ENCODE results near the gene EML6.

DNA sequence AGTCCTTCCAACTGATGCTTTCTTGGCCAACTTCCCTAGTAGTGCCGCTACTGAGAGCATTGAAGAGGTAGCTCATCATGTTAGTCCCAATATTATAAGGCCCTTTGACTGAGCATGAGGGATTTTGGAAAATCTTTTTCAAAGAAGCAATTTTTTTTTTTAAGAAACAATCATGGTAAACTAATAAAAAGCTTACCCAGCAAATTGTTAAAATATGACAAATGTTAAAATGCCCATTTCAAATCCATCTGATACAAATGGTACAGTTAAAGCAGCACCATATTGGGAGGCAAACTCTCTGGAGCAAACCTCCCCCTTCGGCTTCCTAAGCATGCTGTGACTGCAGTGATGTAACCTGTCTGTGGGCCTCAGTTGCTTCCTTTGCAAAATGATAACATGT, 191.2 kb downstream of the EML6 start:
- TF ChIP-seq JUND (IDR thresholded peaks at IDR 0.05) (no peak), TAF1 (IDR thresholded peaks at IDR 0.05; ENCODE audit: borderline replicate concordance, low read depth, low read length) (no peak), RAD21 (IDR thresholded peaks at IDR 0.05; ENCODE audit: low read length) (no peak), GATA2 (CRISPR knock-in tag; IDR thresholded peaks at IDR 0.05) (no peak), FOXJ3 (CRISPR knock-in tag; IDR thresholded peaks at IDR 0.05) (no peak), EP300 (IDR thresholded peaks at IDR 0.05; ENCODE audit: borderline replicate concordance in 1 of 2, low read depth in 1 of 2, low read length in 1 of 2) (no peak), MEF2A (IDR thresholded peaks at IDR 0.05; ENCODE audit: borderline replicate concordance, low read depth) (no peak)
- TF ChIP-seq, protein P1, sequence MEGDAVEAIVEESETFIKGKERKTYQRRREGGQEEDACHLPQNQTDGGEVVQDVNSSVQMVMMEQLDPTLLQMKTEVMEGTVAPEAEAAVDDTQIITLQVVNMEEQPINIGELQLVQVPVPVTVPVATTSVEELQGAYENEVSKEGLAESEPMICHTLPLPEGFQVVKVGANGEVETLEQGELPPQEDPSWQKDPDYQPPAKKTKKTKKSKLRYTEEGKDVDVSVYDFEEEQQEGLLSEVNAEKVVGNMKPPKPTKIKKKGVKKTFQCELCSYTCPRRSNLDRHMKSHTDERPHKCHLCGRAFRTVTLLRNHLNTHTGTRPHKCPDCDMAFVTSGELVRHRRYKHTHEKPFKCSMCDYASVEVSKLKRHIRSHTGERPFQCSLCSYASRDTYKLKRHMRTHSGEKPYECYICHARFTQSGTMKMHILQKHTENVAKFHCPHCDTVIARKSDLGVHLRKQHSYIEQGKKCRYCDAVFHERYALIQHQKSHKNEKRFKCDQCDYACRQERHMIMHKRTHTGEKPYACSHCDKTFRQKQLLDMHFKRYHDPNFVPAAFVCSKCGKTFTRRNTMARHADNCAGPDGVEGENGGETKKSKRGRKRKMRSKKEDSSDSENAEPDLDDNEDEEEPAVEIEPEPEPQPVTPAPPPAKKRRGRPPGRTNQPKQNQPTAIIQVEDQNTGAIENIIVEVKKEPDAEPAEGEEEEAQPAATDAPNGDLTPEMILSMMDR (IDR thresholded peaks at IDR 0.05): no peak
- TF ChIP-seq, protein P2, sequence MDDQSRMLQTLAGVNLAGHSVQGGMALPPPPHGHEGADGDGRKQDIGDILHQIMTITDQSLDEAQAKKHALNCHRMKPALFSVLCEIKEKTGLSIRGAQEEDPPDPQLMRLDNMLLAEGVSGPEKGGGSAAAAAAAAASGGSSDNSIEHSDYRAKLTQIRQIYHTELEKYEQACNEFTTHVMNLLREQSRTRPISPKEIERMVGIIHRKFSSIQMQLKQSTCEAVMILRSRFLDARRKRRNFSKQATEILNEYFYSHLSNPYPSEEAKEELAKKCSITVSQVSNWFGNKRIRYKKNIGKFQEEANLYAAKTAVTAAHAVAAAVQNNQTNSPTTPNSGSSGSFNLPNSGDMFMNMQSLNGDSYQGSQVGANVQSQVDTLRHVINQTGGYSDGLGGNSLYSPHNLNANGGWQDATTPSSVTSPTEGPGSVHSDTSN (IDR thresholded peaks at IDR 0.05): no peak

Data from SK-N-SH (cell line).